Measurements from ENCODE around the gene NBR1.
A peak's percentile ranks its signal among the peaks of the same experiment; 100 is the strongest.
"Not testable (repeated sequence)": the region's sequence is repeated elsewhere in the genome, so short reads cannot be mapped to it uniquely, and the experiment has no call there.

Gene NBR1, protein sequence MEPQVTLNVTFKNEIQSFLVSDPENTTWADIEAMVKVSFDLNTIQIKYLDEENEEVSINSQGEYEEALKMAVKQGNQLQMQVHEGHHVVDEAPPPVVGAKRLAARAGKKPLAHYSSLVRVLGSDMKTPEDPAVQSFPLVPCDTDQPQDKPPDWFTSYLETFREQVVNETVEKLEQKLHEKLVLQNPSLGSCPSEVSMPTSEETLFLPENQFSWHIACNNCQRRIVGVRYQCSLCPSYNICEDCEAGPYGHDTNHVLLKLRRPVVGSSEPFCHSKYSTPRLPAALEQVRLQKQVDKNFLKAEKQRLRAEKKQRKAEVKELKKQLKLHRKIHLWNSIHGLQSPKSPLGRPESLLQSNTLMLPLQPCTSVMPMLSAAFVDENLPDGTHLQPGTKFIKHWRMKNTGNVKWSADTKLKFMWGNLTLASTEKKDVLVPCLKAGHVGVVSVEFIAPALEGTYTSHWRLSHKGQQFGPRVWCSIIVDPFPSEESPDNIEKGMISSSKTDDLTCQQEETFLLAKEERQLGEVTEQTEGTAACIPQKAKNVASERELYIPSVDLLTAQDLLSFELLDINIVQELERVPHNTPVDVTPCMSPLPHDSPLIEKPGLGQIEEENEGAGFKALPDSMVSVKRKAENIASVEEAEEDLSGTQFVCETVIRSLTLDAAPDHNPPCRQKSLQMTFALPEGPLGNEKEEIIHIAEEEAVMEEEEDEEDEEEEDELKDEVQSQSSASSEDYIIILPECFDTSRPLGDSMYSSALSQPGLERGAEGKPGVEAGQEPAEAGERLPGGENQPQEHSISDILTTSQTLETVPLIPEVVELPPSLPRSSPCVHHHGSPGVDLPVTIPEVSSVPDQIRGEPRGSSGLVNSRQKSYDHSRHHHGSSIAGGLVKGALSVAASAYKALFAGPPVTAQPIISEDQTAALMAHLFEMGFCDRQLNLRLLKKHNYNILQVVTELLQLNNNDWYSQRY

GRCh38 chr17:43170766-43171585 lies at the start of gene NBR1:
Gene NBR1, plus strand, starts transcription at chr17:43171214. Its CDS starts 4,586 bp downstream, at chr17:43175800.
- peak; percentile 66 to 98 (median 94) for DNase-seq

DNA sequence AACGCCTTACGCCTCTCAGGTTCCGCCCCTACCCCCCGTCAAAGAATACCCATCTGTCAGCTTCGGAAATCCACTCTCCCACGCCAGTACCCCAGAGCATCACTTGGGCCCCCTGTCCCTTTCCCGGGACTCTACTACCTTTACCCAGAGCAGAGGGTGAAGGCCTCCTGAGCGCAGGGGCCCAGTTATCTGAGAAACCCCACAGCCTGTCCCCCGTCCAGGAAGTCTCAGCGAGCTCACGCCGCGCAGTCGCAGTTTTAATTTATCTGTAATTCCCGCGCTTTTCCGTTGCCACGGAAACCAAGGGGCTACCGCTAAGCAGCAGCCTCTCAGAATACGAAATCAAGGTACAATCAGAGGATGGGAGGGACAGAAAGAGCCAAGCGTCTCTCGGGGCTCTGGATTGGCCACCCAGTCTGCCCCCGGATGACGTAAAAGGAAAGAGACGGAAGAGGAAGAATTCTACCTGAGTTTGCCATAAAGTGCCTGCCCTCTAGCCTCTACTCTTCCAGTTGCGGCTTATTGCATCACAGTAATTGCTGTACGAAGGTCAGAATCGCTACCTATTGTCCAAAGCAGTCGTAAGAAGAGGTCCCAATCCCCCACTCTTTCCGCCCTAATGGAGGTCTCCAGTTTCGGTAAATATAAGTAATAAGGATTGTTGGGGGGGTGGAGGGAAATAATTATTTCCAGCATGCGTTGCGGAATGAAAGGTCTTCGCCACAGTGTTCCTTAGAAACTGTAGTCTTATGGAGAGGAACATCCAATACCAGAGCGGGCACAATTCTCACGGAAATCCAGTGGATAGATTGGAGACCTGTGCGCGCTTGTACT lies 45.7 kb upstream of the NBR1 start, which contains the start of gene BRCA1:
Gene BRCA1 (minus strand): TSS at position 232 of the 834 bp plus-strand sequence. CDS start 1,268 bp downstream, outside the sequence.
- peak; percentile 17 to 96 (median 80) for DNase-seq

DNA sequence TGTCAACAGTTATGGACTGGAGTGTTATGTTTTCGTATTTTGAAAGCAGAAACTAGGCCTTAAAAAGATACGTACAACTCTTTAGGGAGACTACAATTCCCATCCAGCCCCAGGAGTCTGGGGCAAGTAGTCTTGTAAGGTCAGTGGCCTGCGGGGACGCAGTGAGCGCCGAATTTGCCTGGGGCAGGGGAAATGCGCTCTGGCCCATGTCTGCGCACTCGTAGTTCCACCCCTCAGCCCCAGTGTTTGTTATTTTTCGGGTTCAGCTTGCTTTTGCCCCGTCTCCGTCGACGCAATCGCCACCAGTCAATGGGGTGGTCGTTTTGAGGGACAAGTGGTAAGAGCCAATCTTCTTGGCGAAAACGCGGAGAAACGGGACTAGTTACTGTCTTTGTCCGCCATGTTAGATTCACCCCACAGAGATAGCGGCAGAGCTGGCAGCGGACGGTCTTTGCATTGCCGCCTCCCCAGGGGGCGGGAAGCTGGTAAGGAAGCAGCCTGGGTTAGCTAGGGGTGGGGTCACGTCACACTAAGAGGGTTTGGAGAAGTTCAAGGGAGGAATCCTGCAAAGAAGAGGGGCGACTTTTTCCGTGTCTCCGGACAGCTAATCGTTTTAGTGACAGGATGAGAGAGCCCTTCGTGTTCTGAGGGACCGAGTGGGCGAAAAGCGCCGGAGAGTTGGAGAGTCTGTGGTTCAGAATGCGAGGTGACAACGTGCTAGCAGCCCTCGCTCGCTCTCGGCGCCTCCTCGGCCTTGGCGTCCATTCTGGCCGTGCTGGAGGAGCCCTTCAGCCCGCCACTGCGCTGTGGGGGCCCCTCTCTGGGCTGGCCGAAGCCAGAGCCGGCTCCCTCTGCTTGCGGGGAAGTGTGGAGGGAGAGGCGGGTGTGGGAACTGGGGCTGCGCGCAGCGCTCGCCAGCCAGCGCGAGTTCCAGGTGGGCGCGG lies 44.8 kb upstream of the NBR1 start:
- no peak for DNase-seq

- DNase-seq = no peak
Measured at GRCh38 chr17:43126911-43127290, 44.1 kb upstream of the NBR1 start.

DNA sequence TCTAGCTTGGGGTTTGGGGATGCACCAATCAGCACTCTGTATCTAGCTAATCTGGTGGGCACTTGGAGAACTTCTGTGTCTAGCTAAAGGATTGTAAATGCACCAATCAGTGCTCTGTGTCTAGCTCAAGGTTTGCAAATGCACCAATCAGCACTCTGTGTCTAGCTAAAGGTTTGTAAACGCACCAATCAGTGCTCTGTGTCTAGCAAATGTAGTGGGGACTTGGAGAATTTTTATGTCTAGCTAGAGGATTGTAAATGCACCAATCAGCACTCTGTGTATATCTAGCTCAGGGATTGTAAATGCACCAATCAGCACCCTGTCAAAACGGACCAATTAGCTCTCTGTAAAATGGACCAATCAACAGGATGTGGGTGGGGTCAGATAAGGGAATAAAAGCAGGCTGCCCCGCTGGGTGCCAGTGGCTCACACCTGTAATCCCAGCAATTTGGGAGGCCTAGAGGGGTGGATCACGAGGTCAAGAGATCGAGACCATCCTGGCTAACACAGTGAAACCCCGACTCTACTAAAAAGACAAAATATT lies 43.6 kb upstream of the NBR1 start:
- DNase-seq = not testable (repeated sequence)

DNA sequence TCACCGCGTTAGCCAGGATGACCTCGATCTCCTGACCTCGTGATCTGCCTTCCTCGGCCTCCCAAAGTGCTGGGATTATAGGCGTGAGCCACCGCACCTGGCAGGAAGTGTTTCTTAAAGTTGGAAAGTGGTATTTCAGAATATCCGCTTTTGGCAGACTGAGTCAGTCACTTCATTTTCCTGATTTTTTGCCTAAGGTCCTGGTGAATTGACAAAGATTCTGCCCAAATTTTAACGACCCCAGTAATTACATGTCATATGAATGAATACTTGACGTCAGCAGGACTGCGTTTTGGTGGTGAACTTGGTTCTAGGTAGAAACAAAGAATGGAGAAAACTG lies 41.4 kb upstream of the NBR1 start:
- no peak for DNase-seq

DNA sequence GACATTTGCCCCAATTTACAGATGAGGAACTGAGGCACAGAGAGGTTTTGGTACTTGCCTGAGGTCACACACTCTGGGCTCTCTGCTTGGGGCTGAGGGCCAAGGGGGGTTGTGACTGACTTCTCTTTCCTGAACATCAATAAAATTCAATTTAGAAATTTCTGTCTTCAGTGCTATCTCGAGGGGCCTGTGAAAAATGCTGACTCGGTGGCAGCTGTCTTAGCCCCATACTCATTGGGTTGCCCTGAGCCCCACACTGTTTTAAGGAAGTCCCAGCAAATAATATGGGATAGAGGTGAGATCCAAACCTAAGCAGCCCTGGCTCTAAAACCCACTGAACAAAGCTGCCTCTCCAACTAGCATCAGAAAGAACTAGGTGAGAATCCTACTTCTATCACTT lies 38.9 kb upstream of the NBR1 start:
- no peak for DNase-seq

GRCh38 chr17:43133439-43133838 lies 37.6 kb upstream of the NBR1 start:
- not testable (repeated sequence) for DNase-seq

GRCh38 chr17:43134774-43135453 lies 36.1 kb upstream of the NBR1 start:
- no peak for DNase-seq

DNA sequence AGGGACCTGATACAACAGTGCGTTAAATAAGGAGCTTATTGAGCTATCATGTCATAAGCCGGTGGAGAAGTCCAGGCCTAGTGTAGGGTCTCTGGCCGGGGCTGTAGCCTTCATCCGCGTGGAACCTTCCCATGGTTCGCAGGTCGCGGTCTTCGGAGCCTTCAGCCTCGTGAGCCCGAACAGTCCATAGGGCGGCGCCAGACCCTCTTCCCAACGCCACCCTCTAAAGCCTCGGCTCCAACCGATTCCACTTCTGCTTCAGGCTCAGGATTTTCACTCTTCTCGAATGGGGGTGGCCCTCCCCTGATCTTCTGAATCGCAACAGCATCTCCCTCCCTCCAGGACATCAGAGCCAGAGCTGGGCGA lies 35.6 kb upstream of the NBR1 start:
- no peak for DNase-seq

DNA sequence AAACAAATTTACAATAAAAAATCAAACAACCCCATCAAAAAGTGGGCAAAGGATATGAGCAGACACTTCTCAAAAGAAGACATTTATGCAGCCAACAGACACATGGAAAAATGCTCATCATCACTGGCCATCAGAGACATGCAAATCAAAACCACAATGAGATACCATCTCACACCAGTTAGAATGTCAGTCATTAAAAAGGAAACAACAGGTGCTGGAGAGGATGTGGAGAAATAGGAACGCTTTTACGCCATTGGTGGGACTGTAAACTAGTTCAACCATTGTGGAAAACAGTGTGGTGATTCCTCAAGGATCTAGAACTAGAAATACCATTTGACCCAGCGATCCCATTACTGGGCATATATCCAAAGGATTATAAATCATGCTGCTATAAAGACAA lies 34.4 kb upstream of the NBR1 start:
- DNase-seq = not testable (repeated sequence)

DNA sequence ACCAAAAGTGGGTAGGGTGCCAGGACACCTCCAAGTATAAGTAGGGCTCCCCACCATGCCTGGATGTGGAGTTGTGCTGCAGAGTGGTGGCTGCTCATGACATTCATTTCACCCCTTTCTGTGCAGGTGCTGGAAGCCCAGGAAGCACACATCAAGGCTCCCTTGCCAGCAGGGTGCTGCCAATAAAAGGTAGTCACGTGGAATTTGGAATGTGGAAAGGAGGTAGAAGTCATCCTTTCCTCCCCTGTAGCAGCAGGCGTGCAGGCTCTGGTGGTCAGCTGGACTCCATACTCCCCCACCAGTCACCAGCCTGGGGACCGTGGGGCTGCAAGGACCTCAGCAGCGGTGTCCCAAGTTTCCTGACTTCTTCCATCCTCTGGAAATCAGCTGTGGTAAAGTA lies 32.5 kb upstream of the NBR1 start:
- DNase-seq = not testable (repeated sequence)

DNA sequence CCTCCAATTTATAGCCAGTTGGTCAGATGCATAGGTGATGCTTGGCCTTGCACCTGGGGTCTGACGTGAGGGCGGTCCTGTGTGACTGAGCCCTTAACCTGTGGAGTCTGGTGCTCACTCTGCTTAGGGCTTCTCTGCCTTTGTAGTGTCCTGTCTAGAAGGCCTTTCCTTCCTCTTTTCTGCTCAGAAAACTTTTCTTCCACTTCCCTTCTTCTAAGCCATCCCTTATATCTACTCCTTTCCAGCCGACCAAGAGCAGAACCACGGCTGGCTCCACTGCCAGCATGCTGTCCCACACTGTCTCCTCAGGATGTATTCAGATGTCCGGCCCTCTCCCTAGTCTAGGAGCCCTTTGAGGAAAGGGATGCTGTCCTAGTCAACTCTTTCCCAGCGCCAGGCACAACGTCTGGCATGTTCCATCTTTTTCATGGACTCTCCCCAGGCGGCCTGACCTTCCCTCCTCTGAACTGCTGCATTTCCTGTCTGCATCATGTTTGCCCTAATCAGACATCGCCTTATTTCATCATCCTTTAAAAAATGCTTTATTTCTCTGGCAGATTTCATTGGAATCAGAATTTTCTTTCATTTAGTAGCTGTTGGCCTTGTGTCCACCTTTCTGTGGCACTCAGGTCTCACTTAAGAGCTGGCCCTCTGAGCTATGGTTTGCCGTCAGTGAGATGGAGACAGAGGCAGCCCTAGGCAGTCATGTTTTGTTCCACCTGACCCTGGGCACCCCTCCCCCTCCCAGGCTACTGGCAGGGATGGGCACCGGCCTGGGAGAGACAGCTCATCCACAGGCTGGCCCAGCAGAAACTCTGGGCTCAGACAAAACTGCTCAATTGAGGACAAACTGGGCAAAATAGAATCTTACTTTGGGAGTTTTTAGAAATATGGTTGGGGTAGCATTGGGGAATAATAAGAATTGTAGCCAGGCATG lies 30.4 kb upstream of the NBR1 start:
- no peak for DNase-seq

DNA sequence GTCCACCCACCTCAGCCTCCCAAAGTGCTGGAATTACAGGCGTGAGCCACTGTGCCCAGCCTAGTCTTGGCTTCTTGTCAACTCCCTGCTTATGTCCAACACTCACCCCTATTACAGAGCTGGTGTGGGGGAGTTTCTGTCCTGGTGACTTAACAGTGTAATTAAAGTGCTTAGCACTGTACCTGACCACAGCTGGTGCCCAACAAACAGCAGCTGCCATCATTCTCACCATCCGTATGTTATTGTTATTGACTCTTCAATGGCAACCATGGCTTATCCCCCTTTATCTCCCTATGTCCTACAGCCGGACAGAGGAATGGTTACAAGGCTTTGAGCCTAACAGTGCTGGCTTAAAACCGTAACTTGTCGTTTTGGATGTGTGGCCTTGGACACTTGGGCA lies 28.9 kb upstream of the NBR1 start:
- DNase-seq = no peak

GRCh38 chr17:43143201-43143600 lies 27.8 kb upstream of the NBR1 start:
- no peak for DNase-seq

- no peak for DNase-seq
Measured at GRCh38 chr17:43146649-43147048, 24.4 kb upstream of the NBR1 start.

- DNase-seq = no peak
Measured at GRCh38 chr17:43151880-43152456, 19.0 kb upstream of the NBR1 start.
